ENCODE results near the gene NT5C1A. TPM values are rescaled to one million over a fixed set of nuclear protein-coding genes. Genes with fewer than 3 reads are reported as not detected.
A peak's percentile ranks its signal among the peaks of the same experiment; 100 is the strongest.

Gene NT5C1A
- total RNA-seq, 1 donor from 2014 or later, result 2.8 TPM

DNA sequence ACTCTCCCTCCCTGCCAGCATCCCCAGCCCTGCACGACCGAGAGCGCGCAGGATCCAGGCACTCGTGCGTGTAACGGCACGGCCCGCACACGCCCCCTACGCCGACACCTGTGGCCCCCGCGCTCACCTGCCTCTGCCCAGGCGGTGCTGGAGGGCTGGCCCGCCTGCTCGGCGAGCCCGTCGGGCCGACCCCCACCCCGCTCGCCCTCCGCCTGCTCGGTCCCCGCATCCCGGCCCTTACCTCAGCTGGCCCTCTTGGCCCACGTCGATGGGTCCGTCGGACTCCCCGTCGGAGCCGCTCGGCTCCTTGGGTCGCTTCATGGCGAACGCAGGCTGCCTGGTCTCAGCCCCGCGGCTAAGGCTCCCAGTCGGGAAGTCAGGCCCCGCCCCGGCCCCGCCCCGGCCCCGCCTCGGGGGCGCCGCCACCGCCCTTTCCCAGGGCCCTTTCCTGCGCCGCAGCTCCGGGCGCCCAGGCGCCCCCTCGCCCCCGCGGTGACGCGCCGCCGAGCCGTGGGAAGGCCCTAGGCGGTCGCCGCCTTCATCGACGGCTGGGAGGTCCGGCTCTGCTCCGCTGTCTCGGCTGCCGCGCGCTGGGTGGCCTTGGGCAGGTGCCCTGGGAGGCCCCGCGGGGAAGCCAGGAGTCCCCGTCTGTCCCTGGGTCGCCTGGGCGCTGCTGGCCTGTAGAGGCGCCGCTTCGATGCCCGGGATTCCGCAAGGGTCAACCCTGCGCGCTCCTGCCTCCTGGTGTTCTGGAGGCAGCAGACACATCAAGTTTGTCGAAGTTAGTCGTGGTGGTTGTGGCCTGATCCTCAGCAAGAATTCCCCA lies 32.4 kb downstream of the NT5C1A start, which contains the start of gene HEYL:
Gene HEYL, minus strand, starts transcription at position 339 of the 826 bp plus-strand sequence. Its CDS starts 18 bp downstream, at position 321.
- H3K4me3 Mint-ChIP-seq, result peak within 1 kb of the TSS; percentile 45
- intact Hi-C loops (cut with micrococcal nuclease), result no loop called here

GRCh38 chr1:39638965-39639304 lies 33.0 kb downstream of the NT5C1A start:
- intact Hi-C loops (cut with micrococcal nuclease), result no loop called here
- no peaks in the 10 kb centered on the region for H3K9me3 Mint-ChIP-seq
- H3K4me3 Mint-ChIP-seq, result peak overlapping the region; percentile 45
- H3K27me3 Mint-ChIP-seq (ENCODE audit: insufficient read depth), result peaks cover 30% of the 10 kb centered on the region
- no peaks in the 10 kb centered on the region for H3K4me1 Mint-ChIP-seq (ENCODE audit: low read depth)
- no peak for DNase-seq (ENCODE audit: low spot score)
- no peaks in the 10 kb centered on the region for H3K36me3 Mint-ChIP-seq (ENCODE audit: low read depth)
- no peak overlapping the region for H3K27ac Mint-ChIP-seq

More for the DNA sequence above, 32.4 kb downstream of the NT5C1A start, which contains the start of gene HEYL:
- Mint-ChIP-seq H3K4me1 (ENCODE audit: low read depth) (no peaks in the 10 kb centered on the region), H3K9me3 (no peaks in the 10 kb centered on the region), H3K27me3 (ENCODE audit: insufficient read depth) (peaks cover 26% of the 10 kb centered on the region), H3K36me3 (ENCODE audit: low read depth) (no peaks in the 10 kb centered on the region), H3K27ac (no peak within 1 kb of the TSS)
- DNase-seq (ENCODE audit: low spot score), result peak; percentile 65

DNA sequence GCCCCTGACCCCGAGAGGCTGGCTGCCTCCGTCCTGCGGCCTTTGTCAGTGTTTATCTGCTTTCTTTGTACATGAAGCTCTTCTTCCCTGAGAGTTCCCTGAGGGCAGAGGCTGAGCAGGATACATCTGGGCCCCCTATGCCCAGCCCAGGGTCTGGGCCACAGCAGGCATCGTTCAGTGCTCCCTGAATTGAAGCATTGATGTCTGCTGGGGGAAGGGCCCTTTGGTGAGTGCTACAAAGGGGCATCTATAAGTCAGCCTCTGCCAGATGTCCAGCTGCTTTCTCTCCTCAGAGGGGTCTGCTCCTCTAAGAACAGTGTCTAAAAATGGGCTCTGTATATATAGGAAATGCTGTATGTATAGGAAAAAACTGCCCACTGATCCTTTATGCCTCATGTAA lies 34.5 kb downstream of the NT5C1A start:
- H3K27ac Mint-ChIP-seq, result no peak overlapping the region
- H3K36me3 Mint-ChIP-seq (ENCODE audit: low read depth), result no peaks in the 10 kb centered on the region
- no peaks in the 10 kb centered on the region for H3K4me1 Mint-ChIP-seq (ENCODE audit: low read depth)
- H3K9me3 Mint-ChIP-seq, result no peaks in the 10 kb centered on the region
- intact Hi-C loops (cut with micrococcal nuclease), result no loop called here
- H3K27me3 Mint-ChIP-seq (ENCODE audit: insufficient read depth), result peaks cover 28% of the 10 kb centered on the region
- H3K4me3 Mint-ChIP-seq, result no peak overlapping the region
- DNase-seq (ENCODE audit: low spot score), result no peak

GRCh38 chr1:39635871-39636210 lies 36.1 kb downstream of the NT5C1A start:
- no peak overlapping the region for H3K4me3 Mint-ChIP-seq
- H3K27me3 Mint-ChIP-seq (ENCODE audit: insufficient read depth), result peaks cover 25% of the 10 kb centered on the region
- H3K4me1 Mint-ChIP-seq (ENCODE audit: low read depth), result peaks cover 6% of the 10 kb centered on the region
- intact Hi-C loops (cut with micrococcal nuclease), result no loop called here
- DNase-seq (ENCODE audit: low spot score), result no peak
- H3K27ac Mint-ChIP-seq, result no peak overlapping the region
- H3K36me3 Mint-ChIP-seq (ENCODE audit: low read depth), result no peaks in the 10 kb centered on the region
- H3K9me3 Mint-ChIP-seq, result no peaks in the 10 kb centered on the region

DNA sequence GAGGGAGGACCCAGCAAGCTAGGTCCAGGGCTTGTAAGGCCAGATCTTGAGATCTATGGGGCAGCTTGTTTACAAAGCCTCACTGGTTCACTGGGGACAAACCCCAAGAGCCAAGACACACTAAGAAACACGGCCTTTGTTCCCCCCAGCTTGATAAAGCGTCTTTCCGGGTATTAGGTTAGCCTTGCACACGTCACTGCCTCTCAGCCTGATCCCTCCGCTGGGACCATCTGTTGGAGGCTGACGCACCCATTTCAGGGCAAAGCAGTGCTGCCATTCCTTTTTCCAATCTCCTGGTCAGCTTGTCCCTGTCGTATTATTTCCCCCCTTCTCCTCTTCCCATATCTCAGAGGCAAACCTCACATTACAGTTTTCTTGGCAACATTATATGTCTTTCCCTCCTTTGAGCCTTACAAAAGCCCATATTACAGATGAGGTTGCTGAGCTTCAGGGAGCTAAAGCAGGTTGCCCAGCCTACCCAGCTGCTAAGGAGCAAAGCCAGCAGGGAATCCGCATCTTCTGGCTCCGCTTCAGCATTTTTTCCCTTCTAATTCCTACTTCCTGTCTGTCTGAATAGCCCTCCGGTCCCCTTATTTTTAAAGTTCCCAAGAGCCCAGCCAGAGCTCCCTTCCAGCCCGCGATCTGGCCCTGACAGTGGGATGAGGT lies 36.6 kb downstream of the NT5C1A start:
- H3K4me1 Mint-ChIP-seq (ENCODE audit: low read depth), result peaks cover 6% of the 10 kb centered on the region
- H3K4me3 Mint-ChIP-seq, result no peak overlapping the region
- H3K36me3 Mint-ChIP-seq (ENCODE audit: low read depth), result no peaks in the 10 kb centered on the region
- intact Hi-C loops (cut with micrococcal nuclease), result no loop called here
- peaks cover 23% of the 10 kb centered on the region for H3K27me3 Mint-ChIP-seq (ENCODE audit: insufficient read depth)
- DNase-seq (ENCODE audit: low spot score), result no peak
- no peaks in the 10 kb centered on the region for H3K9me3 Mint-ChIP-seq
- no peak overlapping the region for H3K27ac Mint-ChIP-seq

DNA sequence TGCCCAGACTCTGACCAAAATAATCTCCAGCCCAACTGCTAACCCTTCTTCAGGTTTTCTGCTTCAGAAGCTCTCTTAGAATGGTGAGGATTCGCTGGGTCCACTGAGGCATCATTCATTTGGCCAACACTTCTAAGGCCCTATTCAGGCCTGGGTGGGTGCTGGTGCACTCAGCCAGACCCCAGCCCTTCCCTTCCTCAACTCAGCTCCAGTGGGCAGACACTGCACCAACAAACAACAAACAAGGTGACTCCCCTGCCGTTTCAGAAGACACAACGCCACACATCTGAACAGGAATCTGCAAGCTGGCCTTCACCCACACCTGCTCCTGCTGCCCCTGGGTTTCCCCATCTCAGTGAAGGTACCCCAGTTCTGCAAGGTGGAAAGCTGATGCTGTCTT lies 38.5 kb downstream of the NT5C1A start:
- Mint-ChIP-seq H3K9me3 (no peaks in the 10 kb centered on the region), H3K4me1 (ENCODE audit: low read depth) (peaks cover 6% of the 10 kb centered on the region), H3K4me3 (no peak overlapping the region), H3K27me3 (ENCODE audit: insufficient read depth) (peaks cover 20% of the 10 kb centered on the region), H3K27ac (no peak overlapping the region), H3K36me3 (ENCODE audit: low read depth) (no peaks in the 10 kb centered on the region)
- DNase-seq (ENCODE audit: low spot score), result no peak
- intact Hi-C loops (cut with micrococcal nuclease), result no loop called here

- Mint-ChIP-seq H3K9me3 (no peaks in the 10 kb centered on the region), H3K4me1 (ENCODE audit: low read depth) (peaks cover 6% of the 10 kb centered on the region), H3K27ac (no peak overlapping the region), H3K4me3 (no peak overlapping the region), H3K36me3 (ENCODE audit: low read depth) (no peaks in the 10 kb centered on the region), H3K27me3 (ENCODE audit: insufficient read depth) (peaks cover 16% of the 10 kb centered on the region)
- intact Hi-C loops (cut with micrococcal nuclease), result no loop called here
- no peak for DNase-seq (ENCODE audit: low spot score)
Measured at GRCh38 chr1:39632682-39633417, 39.1 kb downstream of the NT5C1A start.

DNA sequence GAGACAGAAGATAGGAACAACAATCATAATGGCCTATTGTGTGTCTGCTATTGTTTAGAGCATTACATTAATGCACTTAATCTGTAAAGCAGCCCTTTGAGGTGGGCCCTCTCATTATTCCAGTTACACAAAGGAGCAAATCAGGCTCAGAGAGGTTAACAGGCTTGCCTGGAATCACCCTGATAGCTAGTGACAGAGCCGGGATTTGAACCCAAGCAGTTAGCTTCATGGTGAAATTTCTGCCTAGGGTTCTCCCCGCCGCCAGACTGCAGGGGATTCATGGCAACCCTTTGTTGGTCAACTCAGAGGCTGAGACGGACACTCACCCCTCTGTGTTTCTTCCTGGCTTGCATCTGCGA lies 39.6 kb downstream of the NT5C1A start:
- peaks cover 6% of the 10 kb centered on the region for H3K4me1 Mint-ChIP-seq (ENCODE audit: low read depth)
- intact Hi-C loops (cut with micrococcal nuclease), result no loop called here
- H3K36me3 Mint-ChIP-seq (ENCODE audit: low read depth), result no peaks in the 10 kb centered on the region
- no peak overlapping the region for H3K27ac Mint-ChIP-seq
- H3K9me3 Mint-ChIP-seq, result no peaks in the 10 kb centered on the region
- no peak for DNase-seq (ENCODE audit: low spot score)
- H3K27me3 Mint-ChIP-seq (ENCODE audit: insufficient read depth), result peaks cover 15% of the 10 kb centered on the region
- H3K4me3 Mint-ChIP-seq, result no peak overlapping the region

DNA sequence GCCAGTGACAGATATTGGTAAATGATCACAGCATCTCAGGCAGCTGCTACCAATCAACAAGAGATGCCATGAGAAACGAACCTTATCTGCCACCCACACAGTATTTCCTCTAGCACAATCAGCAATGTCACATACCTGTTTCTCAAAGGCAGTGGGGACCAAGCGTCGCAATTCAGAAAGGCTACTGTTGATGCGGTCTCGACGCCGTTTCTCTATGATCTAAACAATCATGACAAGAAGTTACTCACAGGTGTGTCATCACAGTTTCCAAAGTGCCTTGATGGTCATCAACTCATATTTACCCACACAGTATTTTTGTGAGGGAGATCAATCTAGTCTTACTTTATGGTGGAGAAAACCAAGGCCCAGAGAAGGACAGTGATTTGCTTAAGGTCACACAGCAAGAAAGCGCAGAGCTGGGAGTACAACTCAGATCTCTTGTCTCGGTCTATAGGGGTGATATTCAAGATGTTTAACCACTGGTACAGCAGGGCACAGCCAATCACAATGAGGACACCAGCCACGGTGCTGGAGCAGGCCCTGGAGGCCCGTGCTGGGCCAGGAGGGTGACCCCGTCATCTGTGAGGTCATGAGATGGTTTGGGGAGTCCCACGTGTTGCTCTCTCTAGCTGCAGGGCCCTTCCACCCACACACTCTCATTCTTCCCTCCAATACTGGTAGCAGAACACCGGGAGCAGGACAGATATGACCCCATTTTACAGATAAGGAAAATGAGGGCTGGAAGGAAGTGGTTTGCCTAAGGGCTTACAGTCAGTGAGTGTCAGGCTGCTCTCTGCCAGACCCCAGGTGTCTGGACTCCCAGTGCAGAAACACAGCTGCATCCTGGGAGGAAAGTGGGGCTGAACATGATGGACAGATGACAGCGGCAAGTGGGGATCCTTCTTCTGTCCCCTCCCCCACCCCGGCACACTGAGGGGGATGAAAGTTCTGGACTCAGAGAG lies 40.3 kb downstream of the NT5C1A start:
- Mint-ChIP-seq H3K4me3 (no peak overlapping the region), H3K36me3 (ENCODE audit: low read depth) (no peaks in the 10 kb centered on the region), H3K27ac (no peak overlapping the region), H3K27me3 (ENCODE audit: insufficient read depth) (peaks cover 11% of the 10 kb centered on the region), H3K9me3 (no peaks in the 10 kb centered on the region), H3K4me1 (ENCODE audit: low read depth) (peaks cover 6% of the 10 kb centered on the region)
- intact Hi-C loops (cut with micrococcal nuclease), result no loop called here
- no peak for DNase-seq (ENCODE audit: low spot score)

DNA sequence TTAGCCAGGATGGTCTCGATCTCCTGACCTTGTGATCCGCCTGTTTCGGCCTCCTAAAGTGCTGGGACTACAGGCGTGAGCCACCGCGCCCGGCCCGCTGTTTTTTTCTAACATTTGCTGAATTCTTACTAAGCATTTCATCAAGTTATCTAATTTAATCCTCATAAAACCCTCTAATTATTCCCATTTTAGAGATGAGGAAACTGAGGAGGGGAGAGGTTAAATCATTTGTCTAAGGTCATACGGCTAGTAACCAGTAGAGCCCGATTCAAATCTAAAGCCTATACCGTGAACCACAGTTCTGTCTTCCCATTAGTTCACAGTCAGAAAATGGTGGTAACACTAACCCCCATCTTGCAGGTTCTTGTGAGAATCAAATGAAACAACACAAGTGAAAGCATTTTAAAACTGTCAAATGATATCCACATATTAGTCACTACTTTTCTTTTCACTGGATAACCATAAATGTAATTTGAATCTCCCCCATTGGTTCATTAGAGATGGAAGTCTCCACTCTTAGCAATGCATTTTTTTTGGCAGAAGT lies 43.0 kb downstream of the NT5C1A start:
- no peaks in the 10 kb centered on the region for H3K9me3 Mint-ChIP-seq
- H3K36me3 Mint-ChIP-seq (ENCODE audit: low read depth), result no peaks in the 10 kb centered on the region
- H3K4me1 Mint-ChIP-seq (ENCODE audit: low read depth), result peaks cover 6% of the 10 kb centered on the region
- H3K27me3 Mint-ChIP-seq (ENCODE audit: insufficient read depth), result peaks cover 8% of the 10 kb centered on the region
- intact Hi-C loops (cut with micrococcal nuclease), result no loop called here
- H3K4me3 Mint-ChIP-seq, result no peak overlapping the region
- no peak overlapping the region for H3K27ac Mint-ChIP-seq
- no peak for DNase-seq (ENCODE audit: low spot score)

DNA sequence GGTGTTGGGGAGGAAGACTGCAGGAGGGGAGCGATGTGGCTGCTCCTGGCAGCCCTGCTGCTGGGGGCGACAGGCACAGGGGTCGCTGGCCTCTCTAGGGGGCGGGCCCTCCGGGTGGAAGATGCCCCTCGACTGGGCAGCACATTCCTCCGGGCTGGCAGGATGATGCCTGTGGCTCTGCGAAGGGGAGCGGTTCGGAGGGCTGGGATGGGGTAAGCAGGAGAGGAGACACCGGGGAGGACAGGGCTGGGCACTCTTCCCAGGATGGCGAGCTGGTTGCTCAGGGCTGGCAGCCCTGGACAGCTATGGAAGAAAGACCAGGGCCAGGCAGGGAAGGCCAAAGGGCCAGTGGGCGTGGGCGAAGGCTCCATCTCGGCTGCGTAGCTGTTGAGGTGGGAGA lies 45.3 kb downstream of the NT5C1A start:
- Mint-ChIP-seq H3K4me1 (ENCODE audit: low read depth) (peaks cover 4% of the 10 kb centered on the region), H3K36me3 (ENCODE audit: low read depth) (no peaks in the 10 kb centered on the region)
- intact Hi-C loops (cut with micrococcal nuclease), result no loop called here

More for the DNA sequence above, 45.3 kb downstream of the NT5C1A start:
- Mint-ChIP-seq H3K4me3 (no peak overlapping the region), H3K27me3 (ENCODE audit: insufficient read depth) (peaks cover 13% of the 10 kb centered on the region), H3K27ac (no peak overlapping the region), H3K9me3 (no peaks in the 10 kb centered on the region)
- DNase-seq (ENCODE audit: low spot score), result no peak
